SK-N-SH treated with all-trans-retinoic acid at 6 μM for 48 hours (cell line): Measurements from ENCODE around the gene E2F2.

Source experiments
- ATAC-seq: fragments of 200-7000 bp; cut with Tn5 transposase; 3 replicates; pipeline ENCODE4 v1.9.1; 2020; ENCODE audit warnings: mild to moderate bottlenecking, moderate library complexity
- ARNTL ChIP-seq: fragments of 450-650 bp; formaldehyde crosslinking; IDR thresholded peaks from 2 replicates; pipeline ENCODE4 v1.5.0; 2020; ENCODE audit warnings: low read depth, mild to moderate bottlenecking, moderate library complexity, borderline replicate concordance
- BACH2 ChIP-seq: fragments of 250-450 bp; sonication (Bioruptor Pico); IDR thresholded peaks from 2 replicates; pipeline ENCODE4 v1.9.0; 2021; ENCODE audit warnings: mild to moderate bottlenecking, borderline replicate concordance
- CSDC2 ChIP-seq: fragments of 250-450 bp; sonication (Bioruptor Pico); IDR thresholded peaks from 2 replicates; pipeline ENCODE4 v1.5.0; 2020; ENCODE audit warnings: mild to moderate bottlenecking, moderate library complexity
- CSRNP3 ChIP-seq: fragments of 250-450 bp; sonication (Bioruptor Pico); IDR thresholded peaks from 2 replicates; pipeline ENCODE4 v1.5.1; 2021; ENCODE audit warnings: mild to moderate bottlenecking, moderate library complexity
- GLIS3 ChIP-seq: fragments of 250-450 bp; sonication (Bioruptor Pico); IDR thresholded peaks from 2 replicates; pipeline ENCODE4 v1.5.0; 2020; ENCODE audit warnings: mild to moderate bottlenecking, moderate library complexity
- ISL1 ChIP-seq: fragments of 250-450 bp; sonication (Bioruptor Pico); IDR thresholded peaks from 2 replicates; pipeline ENCODE4 v2.1.2; 2022; ENCODE audit warnings: mild to moderate bottlenecking, moderate library complexity
- OSR1 ChIP-seq: fragments of 250-450 bp; sonication (Bioruptor Pico); IDR thresholded peaks from 2 replicates; pipeline ENCODE4 v1.8.0; 2022; ENCODE audit warnings: moderate library complexity, mild to moderate bottlenecking, inconsistent platforms
- POU6F1 ChIP-seq: fragments of 250-450 bp; sonication (Bioruptor Pico); IDR thresholded peaks from 2 replicates; pipeline ENCODE4 v1.8.0; 2021; ENCODE audit warnings: low read depth, mild to moderate bottlenecking, moderate library complexity, borderline replicate concordance
- SNAI2 ChIP-seq: fragments of 250-450 bp; sonication (Bioruptor Pico); IDR thresholded peaks from 2 replicates; pipeline ENCODE4 v1.5.0; 2020; ENCODE audit warnings: mild to moderate bottlenecking, moderate library complexity
- TCF4 ChIP-seq: fragments of 250-450 bp; sonication (Bioruptor Pico); IDR thresholded peaks from 2 replicates; pipeline ENCODE4 v1.8.0; 2021; ENCODE audit warnings: mild to moderate bottlenecking, moderate library complexity, borderline replicate concordance
- TOX ChIP-seq: fragments of 250-450 bp; sonication (Bioruptor Pico); IDR thresholded peaks from 2 replicates; pipeline ENCODE4 v1.8.0; 2021; ENCODE audit warnings: mild to moderate bottlenecking, moderate library complexity, borderline replicate concordance
- TSHZ2 ChIP-seq: fragments of 250-450 bp; sonication (Bioruptor Pico); IDR thresholded peaks from 2 replicates; pipeline ENCODE4 v1.5.0; 2020; ENCODE audit warnings: mild to moderate bottlenecking, moderate library complexity
- ZC3H10 ChIP-seq: fragments of 250-450 bp; sonication (Bioruptor Pico); IDR thresholded peaks from 2 replicates; pipeline ENCODE4 v1.5.1; 2021; ENCODE audit warnings: mild to moderate bottlenecking, moderate library complexity
- ZFP3 ChIP-seq: fragments of 250-450 bp; sonication (Bioruptor Pico); IDR thresholded peaks from 2 replicates; pipeline ENCODE4 v1.5.0; 2020; ENCODE audit warnings: mild to moderate bottlenecking, moderate library complexity
- ZFP30 ChIP-seq: fragments of 450-650 bp; formaldehyde crosslinking; IDR thresholded peaks from 2 replicates; pipeline ENCODE4 v1.5.0; 2022; ENCODE audit warnings: mild to moderate bottlenecking, moderate library complexity
- ZNF70 ChIP-seq: fragments of 450-650 bp; formaldehyde crosslinking; IDR thresholded peaks from 2 replicates; pipeline ENCODE4 v1.5.0; 2020; ENCODE audit warnings: mild to moderate bottlenecking, moderate library complexity
- ZNF8 ChIP-seq: fragments of 450-650 bp; formaldehyde crosslinking; IDR thresholded peaks from 2 replicates; pipeline ENCODE4 v1.5.0; 2020; ENCODE audit warnings: mild to moderate bottlenecking, moderate library complexity
- TF ChIP-seq, protein P1 (sequence below): fragments of 250-450 bp; sonication (Bioruptor Pico); IDR thresholded peaks from 2 replicates; pipeline ENCODE4 v1.8.0; 2020; ENCODE audit warnings: mild to moderate bottlenecking, moderate library complexity, borderline replicate concordance

The E2F2 gene

GRCh38 chr1:23568608-23569383, 37.8 kb upstream of the E2F2 start:
- TF ChIP-seq SNAI2 = no peak
- no peak for TF ChIP-seq ISL1
- no peak for TF ChIP-seq TSHZ2 (CRISPR knock-in tag)
- TF ChIP-seq ZC3H10 (CRISPR knock-in tag) = no peak
- no peak for TF ChIP-seq ZNF8 (CRISPR knock-in tag)
- peak; percentile 42 for ATAC-seq

DNA sequence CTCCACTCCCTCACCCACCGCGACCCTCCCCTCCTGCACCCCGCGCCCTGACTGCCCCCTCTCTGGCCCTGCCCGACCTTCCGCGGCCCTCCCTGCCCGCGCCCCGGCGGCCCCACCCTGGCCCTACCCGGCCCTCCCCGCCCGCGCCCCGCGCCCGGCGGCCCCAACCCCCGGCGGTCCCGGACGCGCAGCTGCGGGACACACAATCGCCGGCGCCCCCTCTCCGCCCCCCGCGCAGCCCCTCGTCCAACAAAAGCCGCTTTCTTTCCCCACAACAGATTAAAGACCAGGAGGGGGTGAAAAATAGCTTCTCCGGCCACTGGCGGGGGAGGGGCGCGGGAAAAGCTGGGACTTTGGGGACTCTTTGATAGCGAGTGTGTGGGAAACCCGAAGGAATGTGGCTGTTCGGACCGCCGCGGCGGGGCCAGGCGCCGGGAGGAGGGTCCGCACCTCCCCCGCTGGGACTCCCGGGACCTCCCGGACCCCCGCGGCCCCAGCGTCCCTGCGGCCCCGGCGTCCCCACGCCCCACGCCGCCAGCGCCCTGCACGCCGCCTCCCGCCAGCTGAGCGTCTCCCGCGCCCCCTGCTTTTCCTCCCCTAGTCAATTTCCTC, 37.1 kb upstream of the E2F2 start:
- peak; percentile 40 for ATAC-seq
- TF ChIP-seq BACH2 (CRISPR knock-in tag) (no peak), ZNF70 (CRISPR knock-in tag) (no peak), SNAI2 (no peak), TCF4 (no peak), TOX (no peak), ZFP3 (no peak), POU6F1 (no peak), ARNTL (CRISPR knock-in tag) (no peak), ZFP30 (CRISPR knock-in tag) (no peak), CSRNP3 (no peak)

DNA sequence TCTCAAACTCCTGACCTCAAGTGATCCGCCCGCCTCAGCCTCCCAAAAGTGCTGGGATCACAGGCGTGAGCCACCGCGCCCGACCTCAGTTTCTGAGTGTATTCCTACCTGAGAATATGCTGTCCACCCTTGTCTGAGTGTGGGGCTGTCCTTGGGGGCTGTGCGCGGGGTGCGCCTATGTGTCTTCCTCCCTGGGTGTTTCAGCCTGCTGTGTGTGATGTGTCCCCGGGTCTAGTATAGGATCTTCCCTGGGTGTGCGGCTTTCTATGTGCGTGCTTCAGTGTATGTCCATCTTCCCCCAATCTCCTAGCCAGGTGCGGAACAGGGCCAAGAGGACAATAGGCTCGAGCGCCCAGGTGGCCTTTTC, 36.6 kb upstream of the E2F2 start:
- ATAC-seq = no peak
- TF ChIP-seq, protein P1, sequence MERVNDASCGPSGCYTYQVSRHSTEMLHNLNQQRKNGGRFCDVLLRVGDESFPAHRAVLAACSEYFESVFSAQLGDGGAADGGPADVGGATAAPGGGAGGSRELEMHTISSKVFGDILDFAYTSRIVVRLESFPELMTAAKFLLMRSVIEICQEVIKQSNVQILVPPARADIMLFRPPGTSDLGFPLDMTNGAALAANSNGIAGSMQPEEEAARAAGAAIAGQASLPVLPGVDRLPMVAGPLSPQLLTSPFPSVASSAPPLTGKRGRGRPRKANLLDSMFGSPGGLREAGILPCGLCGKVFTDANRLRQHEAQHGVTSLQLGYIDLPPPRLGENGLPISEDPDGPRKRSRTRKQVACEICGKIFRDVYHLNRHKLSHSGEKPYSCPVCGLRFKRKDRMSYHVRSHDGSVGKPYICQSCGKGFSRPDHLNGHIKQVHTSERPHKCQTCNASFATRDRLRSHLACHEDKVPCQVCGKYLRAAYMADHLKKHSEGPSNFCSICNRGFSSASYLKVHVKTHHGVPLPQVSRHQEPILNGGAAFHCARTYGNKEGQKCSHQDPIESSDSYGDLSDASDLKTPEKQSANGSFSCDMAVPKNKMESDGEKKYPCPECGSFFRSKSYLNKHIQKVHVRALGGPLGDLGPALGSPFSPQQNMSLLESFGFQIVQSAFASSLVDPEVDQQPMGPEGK (CRISPR knock-in tag) = no peak
- TF ChIP-seq, all 23 proteins: peak for 0

- no peak for ATAC-seq
- no peak for TF ChIP-seq ARNTL (CRISPR knock-in tag)
- no peak for TF ChIP-seq CSDC2 (CRISPR knock-in tag)
- no peak for TF ChIP-seq OSR1 (CRISPR knock-in tag)
- TF ChIP-seq TSHZ2 (CRISPR knock-in tag) = no peak
- TF ChIP-seq TOX = no peak
- no peak for TF ChIP-seq GLIS3 (CRISPR knock-in tag)
- TF ChIP-seq SNAI2 = no peak
These were observed 35.3 kb upstream of the E2F2 start for GRCh38 chr1:23566304-23566703.
